AG04449 (cell line): ENCODE results near the gene SENP1.

Experiments used
- CTCF ChIA-PET: fragments of 350-600 bp; formaldehyde crosslinking; extraction: SDS; loops from one replicate; lab custom pipeline; 2021; ENCODE audit warnings: antibody characterized with exemption; lab: Yijun Ruan, JAX
- POLR2A ChIA-PET: fragments of 400-600, 350-600 bp; formaldehyde crosslinking; extraction: SDS; loops from one replicate; lab custom pipeline; 2020; ENCODE audit warnings: antibody characterized with exemption, inconsistent platforms; lab: Yijun Ruan, JAX
- DNase-seq: peaks from one replicate; pipeline ENCODE4 v3.0.0-alpha.2; 2010; ENCODE audit warnings: low read depth, low spot score
- H3K4me3 ChIP-seq: 2 replicates; pipeline ENCODE4 v1.5.1; 2011; ENCODE audit warnings: low read depth, mild to moderate bottlenecking, control low read depth, low read length
- CTCF ChIP-seq: IDR thresholded peaks from one replicate; pipeline ENCODE4 v1.5.1; 2011; ENCODE audit warnings: mild to moderate bottlenecking, moderate library complexity, low read length, control low read depth, inconsistent platforms; ENCODE audit not compliant: insufficient read depth; ENCODE audit errors: missing control alignments

Gene SENP1

GRCh38 chr12:48033451-48033850, 72.4 kb downstream of the SENP1 start:
- ChIA-PET CTCF (no interaction called here), POLR2A (no interaction called here)
- DNase-seq: no peak
- no peak for TF ChIP-seq CTCF
- no peak overlapping the region for H3K4me3 ChIP-seq

GRCh38 chr12:48032597-48032996, 73.3 kb downstream of the SENP1 start:
- no peak for TF ChIP-seq CTCF
- CTCF ChIA-PET: no interaction called here
- no peak overlapping the region for H3K4me3 ChIP-seq
- no peak for DNase-seq
- POLR2A ChIA-PET: no interaction called here

GRCh38 chr12:48031135-48031960, 74.5 kb downstream of the SENP1 start:
- no peak overlapping the region for H3K4me3 ChIP-seq
- POLR2A ChIA-PET: no interaction called here
- no peak for TF ChIP-seq CTCF
- CTCF ChIA-PET: no interaction called here
- no peak for DNase-seq

GRCh38 chr12:48030173-48030650, 75.7 kb downstream of the SENP1 start:
- no peak overlapping the region for H3K4me3 ChIP-seq
- DNase-seq: no peak
- TF ChIP-seq CTCF: no peak
- CTCF ChIA-PET: interaction anchor here (0.7 kb wide), 1 partner anchor 67 kb away, joined by 4 read pairs; the partner anchor contains the start of gene TMEM106C
- POLR2A ChIA-PET: no interaction called here

- no peak for TF ChIP-seq CTCF
- ChIA-PET POLR2A (no interaction called here), CTCF (interaction anchor here (0.7 kb wide), 1 partner anchor 66 kb away, joined by 4 read pairs; the partner anchor contains the start of gene TMEM106C)
- DNase-seq: no peak
- H3K4me3 ChIP-seq: no peak overlapping the region
These were observed 76.2 kb downstream of the SENP1 start for GRCh38 chr12:48029491-48030172.
